C4-2B (cell line): ENCODE measurements around the gene SPECC1L.

Experiments used
- ZFX ChIP-seq: fragments of 450-650 bp; IDR thresholded peaks from 2 replicates; pipeline ENCODE4 v1.6.1; 2017
- TF ChIP-seq, protein P1 (sequence below): fragments of 450-650 bp; conservative IDR thresholded peaks from 2 replicates; pipeline ENCODE4 v1.5.1; 2017; ENCODE audit warnings: mild to moderate bottlenecking

DNA sequence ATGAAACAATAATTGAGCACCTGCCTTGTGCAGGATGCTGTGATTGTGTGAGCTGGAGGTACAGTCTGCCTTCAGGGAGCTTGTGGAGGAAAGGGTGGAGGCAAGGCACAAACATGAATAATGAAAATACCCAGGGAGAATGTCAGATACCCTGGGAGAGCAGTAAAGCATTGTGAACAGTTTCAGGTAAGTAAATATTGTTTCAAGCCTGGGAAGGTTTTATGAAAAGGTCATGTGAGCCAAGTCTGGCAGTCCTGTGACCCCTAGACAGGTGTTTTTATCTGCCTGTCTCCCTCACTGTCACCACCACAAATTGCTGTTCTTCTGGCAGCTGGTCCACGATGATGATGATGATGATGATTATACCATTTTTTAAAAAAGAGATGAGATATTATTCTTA lies 32.0 kb downstream of the SPECC1L start:
- TF ChIP-seq, protein P1, sequence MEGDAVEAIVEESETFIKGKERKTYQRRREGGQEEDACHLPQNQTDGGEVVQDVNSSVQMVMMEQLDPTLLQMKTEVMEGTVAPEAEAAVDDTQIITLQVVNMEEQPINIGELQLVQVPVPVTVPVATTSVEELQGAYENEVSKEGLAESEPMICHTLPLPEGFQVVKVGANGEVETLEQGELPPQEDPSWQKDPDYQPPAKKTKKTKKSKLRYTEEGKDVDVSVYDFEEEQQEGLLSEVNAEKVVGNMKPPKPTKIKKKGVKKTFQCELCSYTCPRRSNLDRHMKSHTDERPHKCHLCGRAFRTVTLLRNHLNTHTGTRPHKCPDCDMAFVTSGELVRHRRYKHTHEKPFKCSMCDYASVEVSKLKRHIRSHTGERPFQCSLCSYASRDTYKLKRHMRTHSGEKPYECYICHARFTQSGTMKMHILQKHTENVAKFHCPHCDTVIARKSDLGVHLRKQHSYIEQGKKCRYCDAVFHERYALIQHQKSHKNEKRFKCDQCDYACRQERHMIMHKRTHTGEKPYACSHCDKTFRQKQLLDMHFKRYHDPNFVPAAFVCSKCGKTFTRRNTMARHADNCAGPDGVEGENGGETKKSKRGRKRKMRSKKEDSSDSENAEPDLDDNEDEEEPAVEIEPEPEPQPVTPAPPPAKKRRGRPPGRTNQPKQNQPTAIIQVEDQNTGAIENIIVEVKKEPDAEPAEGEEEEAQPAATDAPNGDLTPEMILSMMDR, result no peak
- TF ChIP-seq ZFX, result no peak
